B cell (primary cell): ENCODE data around the gene IL22RA1.

Experiments
- EZH2 ChIP-seq: IDR thresholded peaks from 2 replicates; pipeline ENCODE4 v1.6.1; 2012; ENCODE audit warnings: borderline replicate concordance, low read depth, mild to moderate bottlenecking, moderate library complexity, low read length; ENCODE audit not compliant: insufficient read depth, poor library complexity, severe bottlenecking
- TF ChIP-seq, protein P1 (sequence below): fragments of 200-600 bp; IDR thresholded peaks from one replicate; pipeline ENCODE4 v1.8.0; 2022; ENCODE audit warnings: antibody characterized with exemption, mild to moderate bottlenecking

DNA sequence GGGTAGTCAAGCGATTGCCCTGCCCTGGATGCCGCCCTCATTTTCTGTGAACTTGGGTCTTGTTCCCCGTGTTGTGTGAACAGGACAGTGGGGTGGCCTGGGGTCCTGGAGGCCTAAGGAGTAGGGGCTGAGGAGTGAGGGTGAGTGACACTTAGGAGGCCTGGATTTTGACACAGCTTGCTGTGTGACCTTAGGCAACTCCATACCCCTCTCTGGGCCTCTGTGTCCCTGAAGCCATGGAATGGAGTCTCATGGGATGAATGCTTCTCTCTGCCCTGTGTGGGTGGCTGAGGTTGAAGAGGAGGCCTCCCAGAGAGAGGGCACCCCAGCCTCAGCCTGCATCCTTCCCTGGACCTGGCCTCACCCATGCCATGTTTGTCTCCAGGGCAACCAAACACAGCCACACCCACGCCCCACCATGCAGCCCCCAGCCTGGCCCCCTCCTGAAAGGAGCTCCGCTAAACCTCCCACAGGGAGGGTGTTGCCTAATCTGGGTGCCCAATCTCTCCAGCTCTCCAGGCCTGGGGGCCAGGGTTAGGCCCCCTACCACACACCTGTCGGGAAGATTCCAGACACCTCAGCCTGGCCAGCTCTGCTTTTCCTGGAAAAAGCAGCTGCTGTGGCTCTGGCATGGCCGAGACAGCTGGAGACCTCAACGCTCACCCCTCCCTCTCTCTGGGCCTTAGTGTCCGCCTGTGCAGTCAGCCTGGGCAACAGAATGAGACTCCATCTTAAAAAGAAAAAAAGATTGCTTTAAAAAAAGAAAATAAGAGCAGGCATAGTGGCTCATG lies 40.9 kb downstream of the IL22RA1 start:
- TF ChIP-seq, protein P1, sequence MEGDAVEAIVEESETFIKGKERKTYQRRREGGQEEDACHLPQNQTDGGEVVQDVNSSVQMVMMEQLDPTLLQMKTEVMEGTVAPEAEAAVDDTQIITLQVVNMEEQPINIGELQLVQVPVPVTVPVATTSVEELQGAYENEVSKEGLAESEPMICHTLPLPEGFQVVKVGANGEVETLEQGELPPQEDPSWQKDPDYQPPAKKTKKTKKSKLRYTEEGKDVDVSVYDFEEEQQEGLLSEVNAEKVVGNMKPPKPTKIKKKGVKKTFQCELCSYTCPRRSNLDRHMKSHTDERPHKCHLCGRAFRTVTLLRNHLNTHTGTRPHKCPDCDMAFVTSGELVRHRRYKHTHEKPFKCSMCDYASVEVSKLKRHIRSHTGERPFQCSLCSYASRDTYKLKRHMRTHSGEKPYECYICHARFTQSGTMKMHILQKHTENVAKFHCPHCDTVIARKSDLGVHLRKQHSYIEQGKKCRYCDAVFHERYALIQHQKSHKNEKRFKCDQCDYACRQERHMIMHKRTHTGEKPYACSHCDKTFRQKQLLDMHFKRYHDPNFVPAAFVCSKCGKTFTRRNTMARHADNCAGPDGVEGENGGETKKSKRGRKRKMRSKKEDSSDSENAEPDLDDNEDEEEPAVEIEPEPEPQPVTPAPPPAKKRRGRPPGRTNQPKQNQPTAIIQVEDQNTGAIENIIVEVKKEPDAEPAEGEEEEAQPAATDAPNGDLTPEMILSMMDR, result no peak
- no peak for TF ChIP-seq EZH2
